ENCODE data around the gene CSTF1.

CSTF1 gene

DNA sequence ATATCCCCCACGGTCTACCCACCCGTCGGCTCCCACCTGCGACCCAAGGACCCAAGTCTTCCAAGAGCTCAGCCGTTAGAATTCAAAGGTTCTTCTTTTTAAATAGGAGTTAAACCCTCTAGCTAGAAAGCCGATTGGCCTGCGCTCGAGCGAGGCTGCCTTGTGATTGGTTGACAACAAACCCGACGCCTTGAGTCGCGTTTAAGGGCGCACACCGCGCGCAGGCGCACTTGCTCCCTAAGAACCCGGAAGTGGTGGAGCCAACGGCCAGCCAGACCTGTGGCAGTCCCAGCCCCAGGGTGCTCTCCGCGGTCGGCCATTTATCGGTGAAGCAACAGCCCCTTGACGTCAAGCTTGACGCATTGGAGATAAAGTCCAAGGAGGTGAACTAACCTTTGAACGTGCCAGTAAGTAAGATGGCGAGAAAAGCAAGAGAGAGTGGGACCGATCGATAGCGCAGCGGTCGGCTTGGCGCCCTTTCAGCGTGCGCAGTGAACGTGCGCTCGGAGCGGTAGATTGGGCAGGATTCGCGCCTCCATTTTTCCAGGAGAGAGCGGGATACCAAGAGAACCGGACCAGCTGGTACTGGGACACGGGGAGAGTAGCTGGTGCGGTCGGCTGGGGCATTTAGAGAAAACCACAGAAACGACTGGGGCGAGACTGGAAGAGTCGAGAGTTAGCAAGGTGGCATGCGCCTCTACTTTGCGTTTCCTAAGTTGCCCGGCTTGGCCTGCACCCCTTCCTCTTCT lies at the start of gene CSTF1, which contains the start of gene AURKA:
CSTF1 (plus strand) TSS at position 514 of the 749 bp plus-strand sequence. CDS start 2,908 bp downstream, outside the sequence.
AURKA (minus strand) TSS at position 84 of the 749 bp plus-strand sequence. CDS start 4,018 bp downstream, outside the sequence.
- peak within 1 kb of the TSS; percentile 98 for H3K9ac ChIP-seq (ENCODE audit: low read length)
- peak within 1 kb of the TSS; percentile 48 for H3K27ac ChIP-seq (ENCODE audit: low read depth, low read length)
- H3K4me1 ChIP-seq (ENCODE audit: control insufficient read depth, insufficient read depth, low read length) = 0 out of 2 replicates have a peak, but pooled peaks cover 6% of the 10 kb centered on the region

DNA sequence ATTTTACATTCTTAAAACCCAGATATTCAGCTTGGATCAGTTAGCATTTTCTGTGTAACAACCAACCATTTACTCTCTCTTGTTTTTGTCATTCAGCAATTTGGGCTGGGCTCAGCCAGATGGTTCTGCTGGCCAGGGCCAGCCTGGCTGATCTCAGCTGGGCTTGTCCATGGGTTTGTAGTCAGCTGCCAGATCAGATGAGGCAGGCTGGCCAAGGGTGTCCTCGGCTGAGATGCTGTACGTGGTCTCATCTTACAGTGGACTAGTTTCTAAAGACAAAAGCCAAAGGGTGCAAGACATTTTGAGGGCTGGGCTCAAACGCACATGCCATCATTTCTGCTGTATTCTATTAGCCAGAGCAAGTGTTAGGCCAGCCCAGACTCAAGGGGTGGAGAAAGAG lies 49.7 kb upstream of the CSTF1 start:
- Histone ChIP-seq H3K9ac (ENCODE audit: low read length) (no peak overlapping the region), H3K4me3 (ENCODE audit: low read depth, low read length) (no peak overlapping the region), H3K9me3 (ENCODE audit: control insufficient read depth, insufficient read depth, low read depth, low read length) (no peaks in the 10 kb centered on the region), H3K27ac (ENCODE audit: low read depth, low read length) (no peak overlapping the region), H3K4me1 (ENCODE audit: control insufficient read depth, insufficient read depth, low read length) (peaks cover 8% of the 10 kb centered on the region), H3K27me3 (ENCODE audit: control insufficient read depth, insufficient read depth, low read length) (peaks cover 47% of the 10 kb centered on the region), H3K36me3 (ENCODE audit: control insufficient read depth, insufficient read depth, low read length) (no peaks in the 10 kb centered on the region)

More for the DNA sequence above, at the start of gene CSTF1, which contains the start of gene AURKA:
- Histone ChIP-seq H3K27me3 (ENCODE audit: control insufficient read depth, insufficient read depth, low read length) (no peaks in the 10 kb centered on the region), H3K9me3 (ENCODE audit: control insufficient read depth, insufficient read depth, low read depth, low read length) (no peaks in the 10 kb centered on the region), H3K36me3 (ENCODE audit: control insufficient read depth, insufficient read depth, low read length) (peaks cover 56% of the 10 kb centered on the region), H3K4me3 (ENCODE audit: low read depth, low read length) (peak within 1 kb of the TSS; percentile 90)

DNA sequence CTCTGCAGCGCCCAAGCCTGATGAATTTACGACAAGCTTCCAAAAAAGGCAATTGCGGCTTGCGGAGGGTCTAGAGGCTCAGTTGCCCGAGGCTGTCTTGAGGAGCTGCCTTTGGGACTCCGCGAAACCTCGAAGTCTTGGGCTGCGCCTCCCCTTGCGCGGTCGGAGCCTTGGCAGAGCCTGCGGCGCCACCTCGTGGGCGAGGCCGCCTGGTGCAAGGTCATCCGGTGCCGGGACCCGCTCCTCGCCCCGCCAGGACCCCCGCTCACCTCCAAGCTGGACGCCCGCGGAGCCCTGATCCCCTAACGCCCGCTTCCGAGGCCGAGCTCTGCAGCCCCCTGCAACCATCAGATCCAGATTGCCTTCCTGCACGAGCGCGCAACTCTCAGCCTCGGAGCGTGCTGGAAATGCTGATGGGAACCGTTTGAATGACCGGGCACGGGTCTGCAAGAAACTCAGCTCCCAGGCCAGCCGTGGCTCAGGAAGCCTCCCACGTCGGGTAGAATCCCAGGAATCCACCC lies 48.5 kb upstream of the CSTF1 start:
- Histone ChIP-seq H3K9ac (ENCODE audit: low read length) (no peak overlapping the region), H3K27me3 (ENCODE audit: control insufficient read depth, insufficient read depth, low read length) (peaks cover 47% of the 10 kb centered on the region), H3K4me1 (ENCODE audit: control insufficient read depth, insufficient read depth, low read length) (peaks cover 19% of the 10 kb centered on the region), H3K36me3 (ENCODE audit: control insufficient read depth, insufficient read depth, low read length) (no peaks in the 10 kb centered on the region), H3K27ac (ENCODE audit: low read depth, low read length) (no peak overlapping the region), H3K4me3 (ENCODE audit: low read depth, low read length) (peak overlapping the region; percentile 63), H3K9me3 (ENCODE audit: control insufficient read depth, insufficient read depth, low read depth, low read length) (no peaks in the 10 kb centered on the region)

DNA sequence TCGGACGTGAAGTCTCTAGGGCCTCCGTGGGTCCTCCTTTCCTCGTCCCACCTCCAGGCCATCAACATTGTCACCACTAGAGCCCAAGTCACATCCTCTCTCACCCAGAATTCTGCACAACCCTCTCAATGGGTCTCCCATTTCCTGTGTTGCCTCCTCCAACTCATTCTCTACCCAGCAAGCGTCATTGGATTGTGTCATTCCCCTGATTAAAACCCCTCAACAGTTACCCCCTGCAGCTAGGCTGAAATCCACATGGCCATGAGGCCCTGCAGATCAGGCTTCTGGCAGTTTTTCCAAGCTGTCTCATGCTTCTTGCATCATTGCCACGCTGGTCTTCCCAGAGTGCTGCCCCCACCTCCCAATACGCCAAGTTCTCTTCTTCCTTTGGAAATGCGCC lies 46.5 kb upstream of the CSTF1 start:
- peaks cover 20% of the 10 kb centered on the region for H3K4me1 ChIP-seq (ENCODE audit: control insufficient read depth, insufficient read depth, low read length)
- H3K36me3 ChIP-seq (ENCODE audit: control insufficient read depth, insufficient read depth, low read length) = no peaks in the 10 kb centered on the region
- no peak overlapping the region for H3K4me3 ChIP-seq (ENCODE audit: low read depth, low read length)
- H3K27me3 ChIP-seq (ENCODE audit: control insufficient read depth, insufficient read depth, low read length) = peaks cover 59% of the 10 kb centered on the region
- no peaks in the 10 kb centered on the region for H3K9me3 ChIP-seq (ENCODE audit: control insufficient read depth, insufficient read depth, low read depth, low read length)
- H3K9ac ChIP-seq (ENCODE audit: low read length) = no peak overlapping the region
- H3K27ac ChIP-seq (ENCODE audit: low read depth, low read length) = no peak overlapping the region

DNA sequence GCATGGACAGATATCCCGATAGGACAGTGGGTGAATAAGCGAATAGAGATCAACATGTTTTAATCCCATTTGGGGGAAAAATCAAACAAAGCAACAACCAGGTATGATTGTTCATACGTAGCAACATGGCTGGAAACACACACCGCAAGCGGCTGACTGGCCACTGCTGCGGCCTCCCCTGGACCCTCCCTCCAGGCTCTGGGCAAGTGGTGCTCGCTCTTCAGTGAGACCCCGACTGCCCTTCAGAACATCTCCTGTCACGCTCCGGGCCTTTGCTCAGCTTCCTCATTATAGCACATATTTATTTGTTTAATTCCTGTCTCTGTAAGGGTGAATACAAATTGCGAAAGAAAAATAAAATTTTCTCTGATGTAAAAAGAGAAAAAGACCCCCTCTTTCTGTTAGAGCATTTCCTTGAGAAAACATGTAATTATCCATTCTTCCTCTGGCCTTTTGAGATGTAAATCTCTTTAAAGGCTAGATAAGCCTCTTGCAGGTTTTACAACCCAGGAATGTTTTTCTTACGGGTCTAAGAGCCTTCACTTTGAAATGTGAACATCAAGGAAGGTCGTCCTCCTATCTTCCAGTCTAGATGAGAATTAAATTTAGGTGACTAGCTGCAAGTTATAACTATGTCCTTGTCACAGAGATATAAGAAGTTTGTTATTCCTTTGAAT lies 44.7 kb upstream of the CSTF1 start:
- H3K4me3 ChIP-seq (ENCODE audit: low read depth, low read length) = peak overlapping the region; percentile 48
- H3K4me1 ChIP-seq (ENCODE audit: control insufficient read depth, insufficient read depth, low read length) = peaks cover 20% of the 10 kb centered on the region
- peak overlapping the region; percentile 68; the same call in 1 of the 2 replicates for H3K27ac ChIP-seq (ENCODE audit: low read depth, low read length)
- peaks cover 51% of the 10 kb centered on the region for H3K27me3 ChIP-seq (ENCODE audit: control insufficient read depth, insufficient read depth, low read length)
- no peaks in the 10 kb centered on the region for H3K36me3 ChIP-seq (ENCODE audit: control insufficient read depth, insufficient read depth, low read length)
- H3K9me3 ChIP-seq (ENCODE audit: control insufficient read depth, insufficient read depth, low read depth, low read length) = no peaks in the 10 kb centered on the region
- H3K9ac ChIP-seq (ENCODE audit: low read length) = peak overlapping the region; percentile 39

DNA sequence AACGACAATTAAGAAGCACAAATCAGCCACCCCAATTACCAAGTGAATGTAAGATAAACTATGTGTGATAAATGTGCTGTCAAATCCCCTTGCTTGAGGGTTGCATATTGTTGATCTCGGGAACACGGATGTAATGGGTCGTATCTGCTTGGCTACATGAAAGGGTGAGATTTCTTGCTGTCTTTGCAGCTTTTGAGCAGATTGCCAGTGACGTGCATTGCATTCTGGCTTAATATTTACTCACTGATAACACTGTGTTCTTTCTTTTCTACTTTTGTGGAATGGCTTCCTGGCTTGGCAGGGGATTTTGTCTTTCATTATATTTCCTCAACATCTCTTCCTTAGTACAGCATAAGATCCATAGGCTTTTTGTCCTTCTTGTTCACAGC lies 44.1 kb upstream of the CSTF1 start:
- peaks cover 46% of the 10 kb centered on the region for H3K27me3 ChIP-seq (ENCODE audit: control insufficient read depth, insufficient read depth, low read length)
- H3K9ac ChIP-seq (ENCODE audit: low read length) = peak overlapping the region; percentile 39
- no peak overlapping the region; the same call in 1 of the 2 replicates for H3K27ac ChIP-seq (ENCODE audit: low read depth, low read length)
- peaks cover 20% of the 10 kb centered on the region for H3K4me1 ChIP-seq (ENCODE audit: control insufficient read depth, insufficient read depth, low read length)
- H3K36me3 ChIP-seq (ENCODE audit: control insufficient read depth, insufficient read depth, low read length) = no peaks in the 10 kb centered on the region
- no peaks in the 10 kb centered on the region for H3K9me3 ChIP-seq (ENCODE audit: control insufficient read depth, insufficient read depth, low read depth, low read length)
- H3K4me3 ChIP-seq (ENCODE audit: low read depth, low read length) = peak overlapping the region; percentile 48

DNA sequence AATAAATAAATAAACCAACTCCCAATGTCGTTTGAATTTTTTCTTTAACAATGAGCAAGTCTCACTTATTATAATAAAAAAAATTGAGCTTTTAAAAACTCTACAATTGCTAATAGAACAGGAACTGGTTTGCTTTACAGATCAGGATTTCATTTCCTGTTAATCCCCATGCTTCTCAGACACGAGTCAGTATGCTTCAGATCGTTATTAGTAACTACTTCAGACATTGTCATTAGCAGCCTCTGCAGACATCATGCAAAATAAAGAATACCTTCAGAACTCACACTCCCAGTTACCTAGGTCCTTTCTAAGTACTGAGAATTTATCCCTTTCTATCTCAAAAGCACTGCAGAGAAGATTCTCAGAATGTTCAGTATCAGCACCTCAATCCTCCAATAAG lies 43.7 kb upstream of the CSTF1 start:
- Histone ChIP-seq H3K9me3 (ENCODE audit: control insufficient read depth, insufficient read depth, low read depth, low read length) (no peaks in the 10 kb centered on the region), H3K27ac (ENCODE audit: low read depth, low read length) (no peak overlapping the region; the same call in 1 of the 2 replicates), H3K4me1 (ENCODE audit: control insufficient read depth, insufficient read depth, low read length) (peaks cover 20% of the 10 kb centered on the region), H3K27me3 (ENCODE audit: control insufficient read depth, insufficient read depth, low read length) (peaks cover 42% of the 10 kb centered on the region), H3K36me3 (ENCODE audit: control insufficient read depth, insufficient read depth, low read length) (no peaks in the 10 kb centered on the region), H3K9ac (ENCODE audit: low read length) (no peak overlapping the region), H3K4me3 (ENCODE audit: low read depth, low read length) (no peak overlapping the region)

DNA sequence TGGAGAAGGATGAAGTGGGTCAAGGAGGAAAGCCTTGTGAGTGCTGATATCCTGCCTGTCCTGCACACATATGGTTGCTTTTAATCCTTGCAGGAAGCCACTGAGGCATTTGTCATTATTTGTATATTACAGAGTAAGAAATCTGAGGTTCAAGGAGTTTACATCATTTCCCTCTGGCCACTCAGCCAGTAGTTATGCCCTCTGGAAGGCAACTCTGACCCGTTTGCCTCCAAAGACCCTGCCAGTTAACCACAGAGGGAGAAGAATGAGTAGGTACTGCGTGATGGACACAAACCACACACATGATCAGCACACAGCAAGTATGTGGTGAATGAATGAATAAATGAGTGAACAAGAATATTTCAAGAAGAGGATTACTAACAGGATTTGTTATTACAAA lies 41.6 kb upstream of the CSTF1 start:
- no peaks in the 10 kb centered on the region for H3K9me3 ChIP-seq (ENCODE audit: control insufficient read depth, insufficient read depth, low read depth, low read length)
- H3K27ac ChIP-seq (ENCODE audit: low read depth, low read length) = no peak overlapping the region
- no peak overlapping the region for H3K4me3 ChIP-seq (ENCODE audit: low read depth, low read length)
- H3K4me1 ChIP-seq (ENCODE audit: control insufficient read depth, insufficient read depth, low read length) = peaks cover 19% of the 10 kb centered on the region
- H3K27me3 ChIP-seq (ENCODE audit: control insufficient read depth, insufficient read depth, low read length) = peaks cover 21% of the 10 kb centered on the region
- no peak overlapping the region for H3K9ac ChIP-seq (ENCODE audit: low read length)
- no peaks in the 10 kb centered on the region for H3K36me3 ChIP-seq (ENCODE audit: control insufficient read depth, insufficient read depth, low read length)

DNA sequence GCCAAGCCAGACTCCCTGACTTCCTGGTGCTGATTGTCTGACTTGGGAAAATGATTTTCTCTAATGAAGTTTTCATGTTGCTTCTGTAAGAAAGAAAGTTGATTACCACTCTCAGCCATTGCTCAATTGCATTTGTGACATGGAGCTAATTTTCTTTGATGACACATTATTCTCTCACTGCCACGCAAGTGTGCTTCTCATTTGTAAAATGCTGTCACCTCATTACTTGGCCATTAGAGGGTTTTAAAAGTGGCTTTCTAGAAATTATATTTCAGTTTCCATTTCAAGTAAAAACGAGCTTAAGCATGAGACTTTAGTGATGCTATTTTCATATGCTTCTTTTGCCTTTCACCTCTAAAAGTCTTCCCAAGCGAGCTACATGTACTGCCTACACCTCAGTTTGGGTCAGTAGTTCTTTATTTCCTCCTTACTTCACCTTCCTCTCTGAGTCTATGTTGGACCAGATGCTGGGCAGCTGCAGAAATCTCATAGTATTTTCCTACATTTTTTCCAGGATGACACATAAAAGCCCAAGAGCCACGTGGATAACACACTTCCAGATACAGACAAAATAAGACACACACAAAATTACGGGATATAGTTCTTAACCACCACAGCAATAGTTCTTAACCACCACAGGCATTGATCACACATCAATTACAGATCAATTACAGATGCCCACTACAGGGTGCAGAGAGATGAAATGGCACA lies 39.9 kb upstream of the CSTF1 start:
- Histone ChIP-seq H3K9me3 (ENCODE audit: control insufficient read depth, insufficient read depth, low read depth, low read length) (no peaks in the 10 kb centered on the region), H3K36me3 (ENCODE audit: control insufficient read depth, insufficient read depth, low read length) (no peaks in the 10 kb centered on the region), H3K27me3 (ENCODE audit: control insufficient read depth, insufficient read depth, low read length) (peaks cover 12% of the 10 kb centered on the region; the same call in 1 of the 2 replicates), H3K9ac (ENCODE audit: low read length) (no peak overlapping the region), H3K4me1 (ENCODE audit: control insufficient read depth, insufficient read depth, low read length) (peaks cover 15% of the 10 kb centered on the region), H3K4me3 (ENCODE audit: low read depth, low read length) (no peak overlapping the region), H3K27ac (ENCODE audit: low read depth, low read length) (no peak overlapping the region)

DNA sequence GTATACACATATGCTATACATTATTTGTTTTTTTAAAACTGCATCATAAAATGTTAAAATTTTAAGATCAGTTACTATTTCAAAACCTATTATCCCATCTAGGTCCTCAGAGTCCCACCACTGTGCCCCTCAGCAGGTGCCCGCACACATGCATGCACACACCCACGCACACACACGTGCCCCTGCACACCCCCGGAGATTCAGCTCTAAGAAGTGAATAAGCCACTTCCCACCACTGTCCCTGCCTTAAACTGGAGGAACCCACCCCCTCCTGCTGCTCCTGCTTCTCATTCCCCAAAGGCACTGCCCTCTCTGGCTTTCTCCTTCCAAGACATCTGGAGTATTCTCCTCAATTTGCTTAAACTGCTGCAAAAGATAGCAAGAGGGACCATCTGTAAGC lies 39.1 kb upstream of the CSTF1 start:
- no peak overlapping the region for H3K27ac ChIP-seq (ENCODE audit: low read depth, low read length)
- peaks cover 6% of the 10 kb centered on the region for H3K4me1 ChIP-seq (ENCODE audit: control insufficient read depth, insufficient read depth, low read length)
- no peaks in the 10 kb centered on the region for H3K9me3 ChIP-seq (ENCODE audit: control insufficient read depth, insufficient read depth, low read depth, low read length)
- H3K9ac ChIP-seq (ENCODE audit: low read length) = no peak overlapping the region
- H3K27me3 ChIP-seq (ENCODE audit: control insufficient read depth, insufficient read depth, low read length) = peaks cover 12% of the 10 kb centered on the region; the same call in 1 of the 2 replicates
- H3K36me3 ChIP-seq (ENCODE audit: control insufficient read depth, insufficient read depth, low read length) = no peaks in the 10 kb centered on the region
- H3K4me3 ChIP-seq (ENCODE audit: low read depth, low read length) = no peak overlapping the region

Measured in HUES6 (cell line).